CD4-positive, alpha-beta memory T cell (primary cell): Measurements from ENCODE around the gene WDR90. TPM values are rescaled to one million over a fixed set of nuclear protein-coding genes. Genes with fewer than 3 reads are reported as not detected.

ENCODE experiments used
- CTCF ChIA-PET: fragments of 350-600 bp; sonication (Branson Sonifier 250); formaldehyde crosslinking; loops from one replicate; lab custom pipeline; 2021; ENCODE audit warnings: inconsistent platforms; ENCODE audit not compliant: partially characterized antibody; lab: Charles Lee
- POLR2A ChIA-PET: fragments of 350-600 bp; sonication (Branson Sonifier 250); formaldehyde crosslinking; loops from one replicate; lab custom pipeline; 2021; ENCODE audit not compliant: partially characterized antibody; lab: Charles Lee
- DNase-seq, 5 donors: peaks; one replicate each; pipeline versions ENCODE4 v3.0.0 to v3.0.0-alpha.2; 2020 to 2022; ENCODE audit warnings: mixed read lengths in 1 of 5
- H3K27ac ChIP-seq: one replicate; pipeline ENCODE4 v1.7.0; 2013; ENCODE audit warnings: low read depth, low read length
- H3K27me3 ChIP-seq: 2 replicates; pipeline ENCODE4 v1.7.0; 2013; ENCODE audit warnings: mild to moderate bottlenecking, low read length, moderate library complexity; ENCODE audit not compliant: insufficient read depth
- H3K36me3 ChIP-seq: 2 replicates; pipeline ENCODE4 v1.7.0; 2013; ENCODE audit warnings: mild to moderate bottlenecking, low read length, moderate library complexity; ENCODE audit not compliant: insufficient read depth
- H3K4me1 ChIP-seq: 2 replicates; pipeline ENCODE4 v1.7.0; 2013; ENCODE audit warnings: mild to moderate bottlenecking, low read length, moderate library complexity; ENCODE audit not compliant: insufficient read depth
- H3K4me3 ChIP-seq, 2 donors: one replicate each; pipeline ENCODE4 v1.7.0; 2013; ENCODE audit warnings: low read length in 2 of 2, mild to moderate bottlenecking in 1 of 2
- H3K9me3 ChIP-seq, 2 donors: one replicate each; pipeline ENCODE4 v1.7.0; 2013; ENCODE audit warnings: low read length in 2 of 2, control low read depth in 1 of 2; ENCODE audit not compliant: control insufficient read depth in 1 of 2
- H3K27ac Mint-ChIP-seq, 7 donors: one replicate each; pipeline ENCODE4 v1.8.0; 2020 to 2021; ENCODE audit warnings: mixed read lengths in 7 of 7, mild to moderate bottlenecking in 6 of 7, inconsistent platforms in 3 of 7, moderate library complexity in 3 of 7
- H3K27me3 Mint-ChIP-seq, 2 donors: one replicate each; pipeline ENCODE4 v1.8.0; 2020 to 2021; ENCODE audit warnings: mixed read lengths in 2 of 2
- H3K36me3 Mint-ChIP-seq, 2 donors: one replicate each; pipeline ENCODE4 v1.8.0; 2020 to 2021; ENCODE audit warnings: mixed read lengths in 2 of 2, inconsistent platforms in 1 of 2, mild to moderate bottlenecking in 1 of 2
- H3K4me1 Mint-ChIP-seq, 4 donors: one replicate each; pipeline ENCODE4 v1.8.0; 2020 to 2021; ENCODE audit warnings: mixed read lengths in 4 of 4, mild to moderate bottlenecking in 1 of 4
- H3K4me3 Mint-ChIP-seq, 8 donors: one replicate each; pipeline ENCODE4 v1.8.0; 2020 to 2021; ENCODE audit warnings: mixed read lengths in 8 of 8, mild to moderate bottlenecking in 7 of 8, moderate library complexity in 6 of 8, inconsistent platforms in 3 of 8
- H3K9me3 Mint-ChIP-seq, 8 donors: one replicate each; pipeline ENCODE4 v1.8.0; 2020 to 2021; ENCODE audit warnings: mixed read lengths in 8 of 8, mild to moderate bottlenecking in 5 of 8, inconsistent platforms in 3 of 8, moderate library complexity in 1 of 8
- intact Hi-C: fragments of 100-400 bp; cut with micrococcal nuclease; formaldehyde crosslinking; loops from one replicate; pipeline ENCODE4 v1.15.1; 2023
- polyA plus RNA-seq, 2 donors: library from polyadenylated mRNA; unstranded; fragments of 300-500 nt; fragmentation: Illumina TruSeq; gene quantifications; one replicate each; pipeline ENCODE4 v1.2.3, GENCODE V29; 2021
- total RNA-seq, 2 experiments: library from RNA; stranded (reverse); gene quantifications; one replicate each; pipeline ENCODE4 v1.2.3, GENCODE V29; 2021

WDR90 gene
- total and polyA plus RNA-seq, 4 experiments from 2014 or later: 0.96 to 19.7 (median 9.9) TPM

GRCh38 chr16:673399-673991 is 24.3 kb downstream of the WDR90 start:
- no peak for DNase-seq
- Histone ChIP-seq H3K4me1 (peaks cover 20% of the 10 kb centered on the region), H3K4me3 (no peak overlapping the region), H3K36me3 (peaks cover 25% of the 10 kb centered on the region), H3K9me3 (no peaks in the 10 kb centered on the region), H3K27ac (no peak overlapping the region), H3K27me3 (no peaks in the 10 kb centered on the region)
- H3K27ac Mint-ChIP-seq: peak overlapping the region in 1 of 7 donors; percentile 10
- intact Hi-C loops: no loop called here
- peaks cover 2 to 23% (median 13%) of the 10 kb centered on the region in 4 donors for H3K4me1 Mint-ChIP-seq
- no peaks in the 10 kb centered on the region for H3K9me3 Mint-ChIP-seq
- H3K4me3 Mint-ChIP-seq: no peak overlapping the region
- peaks cover 0 to 18% of the 10 kb centered on the region in 2 donors for H3K36me3 Mint-ChIP-seq
- no peaks in the 10 kb centered on the region for H3K27me3 Mint-ChIP-seq
- ChIA-PET CTCF (no interaction called here), POLR2A (interaction anchor here (0.9 to 5.3 kb wide), 3 partner anchors 11 to 22 kb away, joined by 3 to 22 read pairs (median 5); partner anchors contain the start of gene JMJD8)

- peak overlapping the region in 1 of 8 donors; percentile 64 for H3K4me3 Mint-ChIP-seq
- no peak overlapping the region for H3K27ac ChIP-seq
- intact Hi-C loops: no loop called here
- peaks cover 4 to 25% (median 15%) of the 10 kb centered on the region in 4 donors for H3K4me1 Mint-ChIP-seq
- H3K27me3 ChIP-seq: no peaks in the 10 kb centered on the region
- H3K4me1 ChIP-seq: peaks cover 19% of the 10 kb centered on the region
- peaks cover 25% of the 10 kb centered on the region for H3K36me3 ChIP-seq
- no peak overlapping the region for H3K4me3 ChIP-seq
- peaks cover 0 to 18% of the 10 kb centered on the region in 2 donors for H3K36me3 Mint-ChIP-seq
- ChIA-PET CTCF (no interaction called here), POLR2A (interaction anchor here (1.0 to 5.3 kb wide), 4 partner anchors 10 to 32 kb away, joined by 5 to 22 read pairs (median 16); partner anchors contain the start of genes JMJD8, MCRIP2 and WDR24)
- no peaks in the 10 kb centered on the region for H3K9me3 Mint-ChIP-seq
- H3K27ac Mint-ChIP-seq: peak overlapping the region in 2 of 7 donors; percentile 21 to 47
- no peaks in the 10 kb centered on the region for H3K9me3 ChIP-seq
- H3K27me3 Mint-ChIP-seq: no peaks in the 10 kb centered on the region
- DNase-seq: no peak
Observed at GRCh38 chr16:674214-674881, 25.2 kb downstream of the WDR90 start.

- ChIA-PET CTCF (interaction anchor here (1.6 kb wide), 1 partner anchor 37 kb away, joined by 5 read pairs; no protein-coding TSS in a partner anchor), POLR2A (interaction anchor here (0.9 to 5.3 kb wide), 8 partner anchors 9 to 50 kb away, joined by 3 to 22 read pairs (median 4); partner anchors contain the start of genes ANTKMT, JMJD8, MCRIP2 and WDR24)
- no peaks in the 10 kb centered on the region for H3K9me3 Mint-ChIP-seq
- DNase-seq: no peak
- H3K27ac ChIP-seq: no peak within 1 kb of the TSS
- H3K27me3 ChIP-seq: no peaks in the 10 kb centered on the region
- H3K36me3 ChIP-seq: peaks cover 18% of the 10 kb centered on the region
- no peaks in the 10 kb centered on the region for H3K27me3 Mint-ChIP-seq
- peaks cover 19% of the 10 kb centered on the region for H3K4me1 ChIP-seq
- H3K9me3 ChIP-seq: no peaks in the 10 kb centered on the region
- H3K4me1 Mint-ChIP-seq: peaks cover 5 to 30% (median 18%) of the 10 kb centered on the region in 4 donors
- H3K27ac Mint-ChIP-seq: peak within 1 kb of the TSS in 2 of 7 donors; percentile 42 to 88
- H3K36me3 Mint-ChIP-seq: peaks cover 0 to 13% of the 10 kb centered on the region in 2 donors
- H3K4me3 ChIP-seq: peak within 1 kb of the TSS in 1 of 2 donors; percentile 24
- H3K4me3 Mint-ChIP-seq: peak within 1 kb of the TSS in 5 of 8 donors; percentile 29 to 72 (median 48)
- intact Hi-C loops: no loop called here
Observed at GRCh38 chr16:674968-675883, 26.1 kb downstream of the WDR90 start, which contains the start of gene RHBDL1. RHBDL1 (plus strand) TSS chr16:675671; CDS start chr16:675791, 120 bp downstream.

DNA sequence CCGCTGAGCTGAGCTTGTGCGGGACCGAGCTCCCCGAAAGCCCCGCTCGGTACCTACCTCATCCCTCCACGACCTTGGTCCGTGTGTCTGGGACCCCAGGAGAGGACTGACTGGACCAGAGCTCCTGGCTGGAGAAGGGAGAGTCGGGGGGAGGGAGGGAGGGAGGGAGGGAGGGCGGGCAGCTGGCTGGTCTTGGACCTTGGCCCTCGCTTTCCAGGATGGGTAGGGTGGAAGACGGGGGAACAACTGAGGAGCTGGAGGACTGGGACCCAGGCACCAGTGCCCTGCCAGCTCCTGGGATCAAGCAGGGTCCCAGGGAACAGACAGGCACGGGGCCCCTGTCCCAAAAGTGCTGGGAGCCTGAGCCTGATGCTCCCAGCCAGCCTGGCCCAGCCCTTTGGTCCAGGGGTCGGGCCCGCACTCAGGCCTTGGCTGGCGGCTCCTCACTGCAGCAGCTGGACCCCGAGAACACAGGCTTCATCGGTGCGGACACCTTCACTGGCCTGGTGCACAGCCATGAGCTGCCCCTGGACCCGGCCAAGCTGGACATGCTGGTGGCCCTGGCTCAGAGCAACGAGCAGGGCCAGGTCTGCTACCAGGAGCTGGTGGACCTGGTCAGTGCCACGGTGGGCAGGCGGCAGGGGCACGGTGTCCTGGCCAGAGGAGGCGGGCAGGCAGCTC is 26.9 kb downstream of the WDR90 start:
- Histone ChIP-seq H3K4me3 (no peak overlapping the region), H3K27me3 (no peaks in the 10 kb centered on the region), H3K27ac (no peak overlapping the region), H3K36me3 (peaks cover 12% of the 10 kb centered on the region), H3K9me3 (no peaks in the 10 kb centered on the region), H3K4me1 (peaks cover 22% of the 10 kb centered on the region)
- Mint-ChIP-seq H3K36me3 (peaks cover 0 to 14% of the 10 kb centered on the region in 2 donors), H3K27ac (no peak overlapping the region), H3K27me3 (no peaks in the 10 kb centered on the region), H3K9me3 (no peaks in the 10 kb centered on the region), H3K4me1 (peaks cover 5 to 32% (median 19%) of the 10 kb centered on the region in 4 donors), H3K4me3 (peak overlapping the region in 1 of 8 donors; percentile 25)
- intact Hi-C loops: no loop called here
- CTCF ChIA-PET: interaction anchor here (1.0 to 1.6 kb wide), 3 partner anchors 9 to 36 kb away, joined by 3 to 5 read pairs (median 4); partner anchors contain the start of gene WDR24
- no peak for DNase-seq
- POLR2A ChIA-PET: interaction anchor here (0.9 to 5.3 kb wide), 9 partner anchors 8 to 49 kb away, joined by 3 to 22 read pairs (median 4); partner anchors contain the start of genes ANTKMT, JMJD8, RHOT2 and WDR24

GRCh38 chr16:676565-676902 is 27.4 kb downstream of the WDR90 start:
- H3K4me3 Mint-ChIP-seq: peak overlapping the region in 3 of 8 donors; percentile 6 to 68 (median 61)
- ChIA-PET POLR2A (interaction anchor here (0.9 to 5.3 kb wide), 7 partner anchors 8 to 44 kb away, joined by 3 to 22 read pairs (median 4); partner anchors contain the start of genes ANTKMT, JMJD8, RHOT2 and WDR24), CTCF (interaction anchor here (1.0 to 1.6 kb wide), 3 partner anchors 9 to 36 kb away, joined by 3 to 5 read pairs (median 4); partner anchors contain the start of gene WDR24)
- H3K27ac ChIP-seq: no peak overlapping the region
- H3K9me3 Mint-ChIP-seq: no peaks in the 10 kb centered on the region
- H3K27me3 Mint-ChIP-seq: no peaks in the 10 kb centered on the region
- H3K4me1 ChIP-seq: peaks cover 28% of the 10 kb centered on the region
- peak overlapping the region in 1 of 7 donors; percentile 88 for H3K27ac Mint-ChIP-seq
- H3K4me1 Mint-ChIP-seq: peaks cover 7 to 37% (median 22%) of the 10 kb centered on the region in 4 donors
- no peak for DNase-seq
- peaks cover 0 to 19% of the 10 kb centered on the region in 2 donors for H3K36me3 Mint-ChIP-seq
- no peak overlapping the region for H3K4me3 ChIP-seq
- no peaks in the 10 kb centered on the region for H3K27me3 ChIP-seq
- peaks cover 9% of the 10 kb centered on the region for H3K36me3 ChIP-seq
- no peaks in the 10 kb centered on the region for H3K9me3 ChIP-seq
- intact Hi-C loops: no loop called here

GRCh38 chr16:676913-677312 is 27.7 kb downstream of the WDR90 start:
- ChIA-PET CTCF (interaction anchor here (1.0 to 1.6 kb wide), 3 partner anchors 9 to 35 kb away, joined by 3 to 5 read pairs (median 4); partner anchors contain the start of gene WDR24), POLR2A (interaction anchor here (0.9 to 7.8 kb wide), 5 partner anchors 9 to 18 kb away, joined by 3 to 89 read pairs (median 18); partner anchors contain the start of genes RHOT2 and WDR24)
- Mint-ChIP-seq H3K9me3 (peaks cover 0 to 1% (median 0%) of the 10 kb centered on the region in 8 donors), H3K27me3 (no peaks in the 10 kb centered on the region), H3K4me3 (peak overlapping the region in 7 of 8 donors; percentile 6 to 73 (median 55)), H3K27ac (peak overlapping the region in 4 of 7 donors; percentile 15 to 88 (median 50)), H3K36me3 (peaks cover 0 to 20% of the 10 kb centered on the region in 2 donors), H3K4me1 (peaks cover 7 to 40% (median 26%) of the 10 kb centered on the region in 4 donors)
- H3K4me3 ChIP-seq: no peak overlapping the region
- no peak overlapping the region for H3K27ac ChIP-seq
- H3K27me3 ChIP-seq: no peaks in the 10 kb centered on the region
- peaks cover 31% of the 10 kb centered on the region for H3K4me1 ChIP-seq
- H3K36me3 ChIP-seq: peaks cover 13% of the 10 kb centered on the region
- DNase-seq: peak in 4 of 5 donors; percentile 43 to 83 (median 56)
- intact Hi-C loops: no loop called here
- no peaks in the 10 kb centered on the region for H3K9me3 ChIP-seq
